Activated CD4-positive, alpha-beta T cell treated with anti-CD3 and anti-CD28 coated beads, Interleukin-10, Interleukin-2, amounts not matched to agents 100 ng/mL and 50 ng/mL, durations not matched to agents 16 hours and 8 hours (primary cell): ENCODE results near the gene TBX20.
"Not testable (repeated sequence)": the region's sequence is repeated elsewhere in the genome, so short reads cannot be mapped to it uniquely, and the experiment has no call there.

ENCODE experiments used
- DNase-seq: peaks from one replicate; pipeline ENCODE4 v3.0.0-alpha.2; 2020

TBX20 gene

GRCh38 chr7:35220176-35220575 lies 33.7 kb downstream of the TBX20 start:
- not testable (repeated sequence) for DNase-seq

DNA sequence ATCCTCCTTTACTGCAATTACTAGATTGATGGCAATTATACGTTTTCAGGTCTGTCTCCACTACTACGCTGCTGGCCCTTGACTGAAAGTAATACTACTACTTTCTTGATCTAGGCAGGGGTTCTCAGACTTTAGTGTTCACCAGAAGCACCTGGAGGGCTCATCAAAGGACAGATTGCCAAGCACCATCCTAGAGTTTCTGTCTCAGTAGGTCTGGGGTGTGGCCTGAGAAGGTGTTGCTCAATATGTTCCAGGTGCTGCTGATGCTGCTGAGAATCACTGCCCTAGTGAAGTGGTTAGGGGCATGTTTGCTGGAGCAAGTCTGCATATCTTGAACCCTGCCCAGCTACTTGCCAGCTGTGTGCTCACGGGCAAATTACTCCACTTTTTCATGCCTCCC lies 37.9 kb downstream of the TBX20 start:
- DNase-seq: not testable (repeated sequence)

- DNase-seq: not testable (repeated sequence)
Measured at GRCh38 chr7:35215063-35215462, 38.8 kb downstream of the TBX20 start.

DNA sequence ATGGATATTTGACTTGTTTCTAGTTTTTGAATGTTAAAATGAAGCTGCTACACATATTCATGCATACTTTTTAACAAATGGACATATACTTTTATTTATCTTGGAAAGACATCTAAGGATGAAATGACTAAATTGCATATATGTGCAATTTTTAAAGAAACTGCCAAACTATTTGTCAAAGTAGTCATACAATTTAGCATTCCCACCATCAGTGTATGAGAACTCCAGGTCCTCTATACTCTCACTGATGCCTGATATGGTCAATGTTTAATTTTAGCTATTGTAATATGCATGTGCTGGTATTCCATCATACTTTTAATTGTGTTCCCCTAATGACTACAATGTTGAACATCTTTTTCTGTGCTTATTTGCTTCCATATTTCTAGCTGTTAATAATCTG lies 47.0 kb downstream of the TBX20 start:
- DNase-seq: not testable (repeated sequence)

DNA sequence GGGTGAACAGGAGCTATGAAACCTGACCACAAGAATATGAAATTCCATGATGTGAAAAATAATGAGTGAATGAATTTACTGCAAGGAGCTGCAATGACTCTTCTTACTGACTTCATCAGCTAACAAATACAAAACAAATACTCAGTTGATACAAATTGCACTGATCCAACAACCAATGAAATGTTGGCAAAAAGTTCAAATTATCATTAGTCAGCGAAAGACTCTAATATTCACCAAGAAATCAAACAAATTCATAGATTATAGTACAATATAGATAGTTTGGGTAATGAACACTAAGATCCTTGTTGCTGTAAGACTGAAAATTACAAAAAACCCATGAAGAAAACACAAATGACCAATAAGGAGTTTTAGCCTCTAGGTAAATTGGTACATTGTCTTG lies 49.0 kb downstream of the TBX20 start:
- not testable (repeated sequence) for DNase-seq

DNA sequence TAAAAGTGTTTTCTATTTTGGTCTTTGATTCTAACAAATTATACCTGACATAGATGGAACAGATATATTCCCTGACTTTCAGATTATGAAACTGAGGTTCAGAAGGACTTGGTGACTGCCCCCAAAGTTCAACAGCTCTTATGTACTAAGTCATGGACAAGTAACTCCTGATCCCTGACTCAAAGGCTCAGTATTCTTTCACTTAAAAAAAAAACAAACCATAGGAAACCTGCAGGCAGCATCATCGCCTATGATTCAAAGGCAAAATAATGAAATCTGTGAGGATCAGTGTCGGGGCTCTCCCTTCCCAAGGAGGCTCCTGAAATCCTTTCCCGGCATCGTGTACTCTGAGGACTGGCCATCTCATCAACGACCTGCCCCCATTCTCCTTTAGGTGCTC lies 49.9 kb downstream of the TBX20 start:
- not testable (repeated sequence) for DNase-seq

GRCh38 chr7:35202353-35202752 lies 51.5 kb downstream of the TBX20 start:
- DNase-seq: not testable (repeated sequence)

DNA sequence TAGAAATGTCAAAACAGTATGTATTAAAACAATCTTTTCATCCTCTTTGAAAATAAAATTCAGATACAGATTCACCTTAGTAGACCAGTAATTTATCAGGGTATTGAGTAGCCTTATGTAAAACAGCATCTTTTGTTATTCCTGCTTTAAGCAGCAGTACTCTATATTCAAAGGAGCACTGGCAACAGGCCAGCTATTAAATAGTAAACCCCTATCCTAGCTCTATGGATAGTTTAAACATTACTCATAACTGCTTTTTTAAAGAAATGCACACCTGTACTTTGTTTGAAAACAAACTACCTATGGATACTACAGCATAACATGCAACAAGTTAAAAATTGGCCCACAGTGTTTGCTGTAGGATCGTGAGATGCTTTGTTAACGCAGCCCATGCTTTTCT lies 53.7 kb downstream of the TBX20 start:
- not testable (repeated sequence) for DNase-seq

GRCh38 chr7:35198370-35199140 lies 55.3 kb downstream of the TBX20 start:
- DNase-seq: not testable (repeated sequence)

DNA sequence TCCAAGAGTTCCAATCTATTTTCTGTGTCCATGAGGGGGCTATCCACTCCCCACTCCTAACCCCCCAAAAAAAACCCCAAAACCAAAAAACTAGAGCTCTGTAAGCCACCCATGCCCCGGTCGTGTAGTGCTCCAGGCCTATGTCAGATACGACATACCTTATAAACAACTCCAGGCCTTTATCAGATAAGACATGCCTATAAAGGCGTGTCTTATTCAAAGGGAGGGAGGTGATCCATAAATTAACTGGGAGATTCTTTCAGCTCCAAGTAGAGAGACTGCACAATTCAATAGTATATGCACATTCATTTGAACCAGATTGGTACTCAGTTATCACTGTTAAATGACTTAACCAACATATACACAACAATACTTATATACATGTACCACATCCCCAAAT lies 62.3 kb downstream of the TBX20 start:
- not testable (repeated sequence) for DNase-seq

DNA sequence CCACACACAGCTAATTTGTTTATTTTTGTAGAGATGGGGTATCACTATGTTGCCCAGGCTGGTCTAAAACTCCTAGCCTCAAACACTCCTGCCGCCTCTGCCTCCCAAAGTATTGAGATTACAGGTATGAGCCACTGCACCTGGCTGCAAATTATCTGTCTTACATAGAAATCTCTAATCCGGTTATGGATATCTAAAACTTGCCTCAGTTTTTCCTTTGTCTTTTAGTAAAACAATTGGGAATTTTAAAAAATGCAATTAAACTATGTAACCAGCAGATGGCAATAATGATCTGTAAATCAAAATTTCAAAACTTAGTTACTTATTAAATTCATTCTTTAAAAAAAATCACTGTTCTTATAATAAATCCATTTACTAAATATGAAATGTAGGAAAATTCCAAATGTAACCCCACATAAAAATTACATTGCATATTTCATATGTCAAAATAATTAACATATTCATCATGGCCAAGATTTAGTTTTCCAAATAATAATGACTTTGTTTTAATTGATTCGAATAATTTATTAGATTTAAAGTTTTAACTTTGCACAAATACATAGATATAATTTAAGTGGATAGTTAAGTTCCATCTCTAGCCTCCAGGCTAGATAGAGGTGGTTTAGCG lies 63.6 kb downstream of the TBX20 start:
- DNase-seq: not testable (repeated sequence)

DNA sequence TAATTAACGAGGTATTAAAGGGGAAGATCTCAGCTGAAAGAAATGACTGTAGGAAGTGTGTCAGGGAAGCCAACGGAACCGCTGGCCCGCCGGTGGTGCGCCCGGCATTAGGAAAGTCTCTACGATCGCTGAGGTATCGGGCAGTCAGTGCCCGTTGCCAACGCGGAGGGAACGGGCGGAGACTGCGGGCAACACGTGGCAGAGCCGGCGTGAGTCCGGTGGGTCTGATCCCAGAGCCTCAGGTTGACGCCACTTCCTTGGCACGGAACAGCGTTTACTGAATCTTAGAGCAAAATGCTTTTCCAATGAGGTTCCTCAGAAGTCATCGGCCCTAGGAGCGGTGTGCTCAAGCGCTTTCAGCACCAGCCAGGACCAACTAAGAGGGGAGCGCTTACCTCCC lies 67.1 kb downstream of the TBX20 start:
- not testable (repeated sequence) for DNase-seq

DNA sequence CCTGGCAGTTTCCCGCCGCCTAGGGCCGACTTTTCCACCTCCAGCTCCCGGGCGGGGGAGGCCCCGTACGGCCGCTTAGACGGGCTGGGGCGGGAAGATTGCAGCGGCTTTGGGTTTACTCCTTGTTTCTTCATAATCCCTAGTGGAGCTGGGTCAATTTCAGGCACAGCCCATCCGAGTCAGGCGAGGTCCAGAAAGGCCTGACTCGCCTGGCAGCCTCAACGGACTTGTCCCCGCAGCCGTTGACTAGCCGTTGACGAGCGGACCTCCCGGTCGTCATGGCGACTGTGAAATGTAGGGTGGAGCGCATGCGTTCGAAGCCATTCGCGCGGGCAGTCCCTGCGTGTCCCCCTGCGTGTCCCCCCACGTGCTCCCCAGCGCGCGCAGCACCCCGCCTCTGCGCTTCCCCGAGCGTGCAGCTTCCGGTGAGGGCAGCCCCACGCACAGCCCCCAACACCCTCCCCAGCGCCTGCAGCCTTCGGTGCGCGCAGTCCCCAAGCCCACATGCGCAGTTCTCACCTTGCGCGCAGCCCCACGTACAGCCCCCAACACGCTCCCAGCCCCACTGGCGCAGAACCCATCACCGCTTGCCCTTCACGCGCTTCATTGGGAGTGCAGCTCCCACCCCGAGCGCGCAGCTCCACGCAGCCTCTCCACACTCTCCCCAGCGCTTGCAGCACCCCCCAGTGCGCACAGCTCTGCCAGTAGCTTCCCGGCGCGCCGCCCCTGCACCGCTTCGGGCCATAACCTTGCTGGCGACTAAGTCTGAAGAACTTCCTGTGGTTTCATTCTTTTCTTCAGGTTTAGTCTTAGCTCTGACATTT lies 67.8 kb downstream of the TBX20 start:
- DNase-seq: peak; percentile 6

- not testable (repeated sequence) for DNase-seq
Measured at GRCh38 chr7:35185578-35185907, 68.4 kb downstream of the TBX20 start.

DNA sequence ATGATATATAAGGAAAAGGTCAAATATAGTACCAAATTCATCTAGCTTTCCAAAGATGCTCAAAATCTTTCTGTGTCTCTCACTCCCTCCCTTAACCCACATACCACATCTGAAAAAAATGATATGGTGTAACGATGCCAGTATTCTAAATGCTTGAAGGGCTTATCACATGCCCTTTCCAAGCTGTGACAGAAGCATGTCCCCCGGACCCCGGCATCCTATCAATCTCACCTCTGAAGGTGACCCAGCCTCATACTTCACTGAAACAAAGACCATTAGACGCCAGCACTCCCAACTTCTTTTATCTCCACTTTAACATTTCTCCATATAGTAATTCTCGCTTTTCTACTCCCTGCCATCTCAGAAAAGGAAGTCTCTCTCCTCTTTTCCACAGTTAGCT lies 68.9 kb downstream of the TBX20 start:
- DNase-seq: not testable (repeated sequence)

DNA sequence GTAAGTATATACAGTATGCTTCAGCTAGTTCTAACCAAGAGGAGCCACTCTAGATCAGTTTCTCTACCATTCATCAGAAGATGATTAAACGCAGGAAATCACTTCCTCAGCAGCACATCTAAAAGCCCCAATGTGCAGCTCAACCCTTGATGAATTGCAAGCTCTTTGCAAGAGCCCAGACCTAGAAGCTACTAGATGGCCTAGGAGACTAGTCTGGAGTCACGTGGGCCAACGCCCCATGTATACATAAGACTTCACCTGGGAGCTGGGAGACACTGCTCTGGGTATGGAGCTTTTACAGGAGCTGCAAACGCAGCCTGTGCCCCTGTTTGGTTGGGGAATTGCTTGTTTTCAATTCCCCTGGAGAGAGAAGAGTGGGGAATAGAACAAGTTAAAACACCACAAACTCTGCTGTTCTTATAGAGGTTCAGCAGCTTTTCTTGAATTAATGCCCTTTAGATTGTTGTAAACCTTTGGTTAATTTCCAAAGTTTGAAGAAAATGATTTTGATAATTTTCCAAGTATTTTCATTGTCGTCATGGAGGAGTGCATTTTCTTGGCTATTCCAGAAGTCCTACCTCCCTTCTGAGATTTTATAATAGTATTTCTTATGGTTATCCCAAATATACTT lies 69.9 kb downstream of the TBX20 start:
- not testable (repeated sequence) for DNase-seq

DNA sequence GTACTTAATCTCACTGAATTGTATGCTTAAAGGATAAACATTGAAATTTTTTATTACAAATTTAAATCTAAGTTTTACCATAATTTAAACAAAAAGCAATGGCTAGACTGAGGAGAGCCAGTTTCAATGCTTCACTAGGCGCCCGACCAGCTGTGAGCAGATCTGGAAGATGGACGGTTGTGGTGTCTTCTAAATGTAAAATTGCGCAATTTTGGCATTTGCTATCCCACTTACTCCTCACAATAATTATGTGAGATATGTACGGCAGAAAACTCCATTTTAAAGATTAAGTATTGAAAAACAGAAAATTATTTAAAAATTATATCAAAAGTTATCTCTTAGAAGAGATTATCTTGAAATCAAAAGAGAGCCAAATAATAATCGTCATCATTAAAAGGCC lies 73.2 kb downstream of the TBX20 start:
- DNase-seq: not testable (repeated sequence)

- DNase-seq: not testable (repeated sequence)
Measured at GRCh38 chr7:35173176-35173575, 80.7 kb downstream of the TBX20 start.

GRCh38 chr7:35172131-35172530 lies 81.8 kb downstream of the TBX20 start:
- not testable (repeated sequence) for DNase-seq

DNA sequence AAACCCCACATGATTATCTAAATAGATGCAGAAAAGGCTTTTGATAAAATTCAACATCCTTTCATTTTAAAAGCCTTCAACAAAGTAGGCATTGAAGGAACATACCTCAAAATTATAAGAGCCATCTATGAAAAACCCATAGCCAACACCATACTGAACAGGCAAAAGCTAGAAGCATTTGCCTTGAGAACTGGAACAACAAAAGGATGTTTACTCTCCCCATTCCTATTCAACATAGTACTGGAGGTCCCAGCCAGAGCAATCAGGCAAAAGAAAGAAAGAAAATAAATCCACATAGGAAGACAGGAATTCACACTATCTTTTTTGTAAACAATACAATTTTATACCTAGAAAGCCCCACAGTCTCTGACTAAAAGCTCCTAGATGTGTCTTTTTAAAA lies 86.2 kb downstream of the TBX20 start:
- DNase-seq: not testable (repeated sequence)

DNA sequence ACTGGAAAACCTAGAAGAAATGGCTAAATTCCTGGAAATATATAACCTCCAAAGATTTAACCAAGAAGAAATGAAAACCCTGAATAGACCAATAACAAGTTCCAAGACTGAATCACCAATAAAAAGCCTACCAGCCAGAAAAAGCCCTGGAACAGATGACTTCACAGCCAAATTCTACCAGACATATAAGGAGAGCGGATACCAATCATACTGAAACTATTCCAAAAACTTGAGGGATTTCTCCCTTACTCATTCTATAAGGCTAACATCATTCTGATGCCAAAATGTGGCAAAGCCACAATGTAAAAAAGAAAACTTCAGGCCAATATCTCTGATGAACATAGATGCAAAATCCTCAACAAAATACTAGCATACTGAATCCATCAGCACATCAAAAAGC lies 86.7 kb downstream of the TBX20 start:
- DNase-seq: not testable (repeated sequence)

- DNase-seq: not testable (repeated sequence)
Measured at GRCh38 chr7:35161059-35161740, 92.7 kb downstream of the TBX20 start.
